ENCODE results near the gene ASB13. TPM values are rescaled to one million over a fixed set of nuclear protein-coding genes. Genes with fewer than 3 reads are reported as not detected.
A peak's percentile ranks its signal among the peaks of the same experiment; 100 is the strongest.

ASB13 gene
- total and polyA plus RNA-seq, 2 donors from 2014 or later = 47.7 to 95.1 TPM

GRCh38 chr10:5628451-5629302 is 37.7 kb downstream of the ASB13 start:
- H3K9ac ChIP-seq (ENCODE audit: low read length in 3 of 3) = peak overlapping the region in 1 of 3 donors; percentile 1
- FAIRE-seq = no peak
- no peak for TF ChIP-seq CTCF (IDR thresholded peaks at IDR 0.05; ENCODE audit: borderline replicate concordance, extremely low read depth, insufficient read depth)
- H3K9me3 ChIP-seq (ENCODE audit: control insufficient read depth in 2 of 3, insufficient read depth in 1 of 3, low read length in 3 of 3) = no peaks in the 10 kb centered on the region
- H3K27me3 ChIP-seq (ENCODE audit: control insufficient read depth, insufficient read depth, low read length) = no peaks in the 10 kb centered on the region
- no peaks in the 10 kb centered on the region for H3K36me3 ChIP-seq (ENCODE audit: control insufficient read depth in 2 of 3, insufficient read depth in 3 of 3, low read length in 3 of 3)
- peak in 1 of 5 donors; percentile 53 for DNase-seq
- intact Hi-C loops (cut with DNase I) = no loop called here
- H3K27ac ChIP-seq (ENCODE audit: low read depth in 2 of 2, low read length in 2 of 2) = peak overlapping the region; percentile 9 to 24
- peaks cover 6 to 22% (median 19%) of the 10 kb centered on the region in 3 donors for H3K4me1 ChIP-seq (ENCODE audit: control insufficient read depth in 2 of 3, insufficient read depth in 2 of 3, low read depth in 1 of 3, low read length in 3 of 3)
- peak overlapping the region in 2 of 3 donors; percentile 9 to 43 for H3K4me3 ChIP-seq (ENCODE audit: low read length in 3 of 3)

- no peak overlapping the region for H3K27ac ChIP-seq (ENCODE audit: low read depth in 2 of 2, low read length in 2 of 2)
- intact Hi-C loops (cut with DNase I) = no loop called here
- H3K9me3 ChIP-seq (ENCODE audit: control insufficient read depth in 2 of 3, insufficient read depth in 1 of 3, low read length in 3 of 3) = no peaks in the 10 kb centered on the region
- no peaks in the 10 kb centered on the region for H3K36me3 ChIP-seq (ENCODE audit: control insufficient read depth in 2 of 3, insufficient read depth in 3 of 3, low read length in 3 of 3)
- no peaks in the 10 kb centered on the region for H3K27me3 ChIP-seq (ENCODE audit: control insufficient read depth, insufficient read depth, low read length)
- peaks cover 4 to 17% (median 15%) of the 10 kb centered on the region in 3 donors for H3K4me1 ChIP-seq (ENCODE audit: control insufficient read depth in 2 of 3, insufficient read depth in 2 of 3, low read depth in 1 of 3, low read length in 3 of 3)
- peak overlapping the region in 1 of 3 donors; percentile 1 for H3K9ac ChIP-seq (ENCODE audit: low read length in 3 of 3)
- no peak for FAIRE-seq
- no peak overlapping the region for H3K4me3 ChIP-seq (ENCODE audit: low read length in 3 of 3)
- no peak for TF ChIP-seq CTCF (IDR thresholded peaks at IDR 0.05; ENCODE audit: borderline replicate concordance, extremely low read depth, insufficient read depth)
- DNase-seq = peak in 1 of 5 donors; percentile 3
Observed at GRCh38 chr10:5627486-5628044, 38.8 kb downstream of the ASB13 start.

GRCh38 chr10:5625992-5626777 is 40.2 kb downstream of the ASB13 start:
- Histone ChIP-seq H3K4me1 (ENCODE audit: control insufficient read depth in 2 of 3, insufficient read depth in 2 of 3, low read depth in 1 of 3, low read length in 3 of 3) (peaks cover 0 to 9% (median 9%) of the 10 kb centered on the region in 3 donors), H3K27ac (ENCODE audit: low read depth in 2 of 2, low read length in 2 of 2) (peak overlapping the region in 1 of 2 donors; percentile 15), H3K4me3 (ENCODE audit: low read length in 3 of 3) (no peak overlapping the region), H3K9ac (ENCODE audit: low read length in 3 of 3) (no peak overlapping the region), H3K9me3 (ENCODE audit: control insufficient read depth in 2 of 3, insufficient read depth in 1 of 3, low read length in 3 of 3) (no peaks in the 10 kb centered on the region), H3K27me3 (ENCODE audit: control insufficient read depth, insufficient read depth, low read length) (no peaks in the 10 kb centered on the region), H3K36me3 (ENCODE audit: control insufficient read depth in 2 of 3, insufficient read depth in 3 of 3, low read length in 3 of 3) (no peaks in the 10 kb centered on the region)
- DNase-seq (no peak), FAIRE-seq (no peak)
- intact Hi-C loops (cut with DNase I) = no loop called here
- TF ChIP-seq CTCF (IDR thresholded peaks at IDR 0.05; ENCODE audit: borderline replicate concordance, extremely low read depth, insufficient read depth) = no peak

Measured in kidney (tissue), 14 donors.